GM23248 (cell line): Measurements from ENCODE around the gene MAMDC2.

Experiments used
- EZH2 ChIP-seq: fragments of 200-600 bp; sonication (generic); IDR thresholded peaks from 2 replicates; pipeline ENCODE4 v1.6.1; 2018; ENCODE audit warnings: antibody characterized with exemption, mild to moderate bottlenecking; ENCODE audit not compliant: insufficient read depth, poor library complexity, severe bottlenecking
- EZH2phosphoT487 ChIP-seq: fragments of 200-600 bp; sonication (generic); IDR thresholded peaks from 2 replicates; pipeline ENCODE4 v1.6.1; 2018; ENCODE audit warnings: antibody characterized with exemption, moderate library complexity, mild to moderate bottlenecking, low read depth; ENCODE audit not compliant: insufficient read depth

GRCh38 chr9:70060148-70060882 lies 16.7 kb downstream of the MAMDC2 start:
- TF ChIP-seq EZH2phosphoT487 (no peak), EZH2 (no peak)
